IPS-NIHi11 (cell line): ENCODE measurements around the gene SYP.
A peak's percentile ranks its signal among the peaks of the same experiment; 100 is the strongest.

Experiments used
- DNase-seq: peaks from one replicate; pipeline ENCODE4 v3.0.0; 2012; ENCODE audit warnings: mixed read lengths, low spot score

The SYP gene

DNA sequence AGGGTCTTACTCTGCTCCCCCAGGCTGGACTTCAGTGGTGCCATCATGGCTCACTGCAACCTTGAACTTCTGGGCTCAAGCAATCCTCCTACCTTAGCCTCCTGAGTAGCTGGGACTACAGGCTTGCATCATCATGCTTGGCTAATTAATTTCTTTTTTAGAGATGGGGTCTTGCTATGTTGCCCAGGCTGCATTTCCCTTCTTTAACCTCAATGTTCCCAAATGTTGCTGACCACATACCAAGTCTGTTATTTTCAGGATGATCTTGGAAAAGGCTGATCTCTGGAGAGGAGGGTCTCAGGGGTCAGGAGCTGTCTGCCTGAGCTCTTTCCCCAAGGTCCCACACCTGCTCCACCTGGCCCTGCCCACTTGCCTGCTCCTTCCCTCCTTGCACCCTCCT, 20.1 kb upstream of the SYP start:
- no peak for DNase-seq

GRCh38 chrX:49214996-49215526, 15.1 kb upstream of the SYP start:
- DNase-seq, result no peak

DNA sequence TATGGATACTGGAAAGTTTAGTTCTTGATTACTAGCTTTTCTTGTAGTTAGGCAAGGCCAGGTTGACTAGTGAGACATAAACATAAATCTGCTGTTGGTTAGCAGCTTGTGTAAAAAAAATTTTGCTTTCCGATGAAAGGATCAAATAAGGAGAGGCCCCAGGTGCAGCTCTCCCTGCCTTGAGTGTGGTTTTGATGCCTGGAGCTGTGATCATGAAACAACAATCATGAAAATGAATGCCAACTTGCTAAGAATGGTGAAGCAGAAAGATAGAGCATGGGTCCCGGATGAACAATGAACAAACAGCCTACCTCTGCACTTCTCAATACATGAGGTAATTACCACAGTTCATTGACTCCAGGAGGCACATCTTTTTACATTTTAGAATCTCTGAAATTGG, 14.4 kb upstream of the SYP start:
- DNase-seq, result no peak

DNA sequence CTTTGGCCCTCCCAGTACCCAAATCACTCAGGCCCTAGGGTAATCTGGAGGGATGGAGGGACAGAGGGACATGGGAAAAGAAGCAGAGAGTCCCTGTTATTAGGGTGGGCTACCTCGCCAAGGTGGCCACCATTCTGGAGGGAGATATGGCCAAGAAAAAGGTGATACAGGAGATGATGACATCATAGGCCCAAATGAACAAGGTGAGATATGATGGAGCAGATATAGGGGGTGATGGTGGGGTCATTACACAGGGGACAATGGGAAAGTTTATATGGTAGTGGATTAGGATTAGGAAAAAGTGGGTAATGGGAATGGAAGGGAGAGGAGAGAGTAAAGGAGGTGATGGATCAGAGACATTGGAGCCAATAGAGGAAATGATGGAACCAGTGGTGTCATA, 12.9 kb upstream of the SYP start:
- DNase-seq, result no peak

- no peak for DNase-seq
Observed at GRCh38 chrX:49212209-49212608, 12.2 kb upstream of the SYP start.

DNA sequence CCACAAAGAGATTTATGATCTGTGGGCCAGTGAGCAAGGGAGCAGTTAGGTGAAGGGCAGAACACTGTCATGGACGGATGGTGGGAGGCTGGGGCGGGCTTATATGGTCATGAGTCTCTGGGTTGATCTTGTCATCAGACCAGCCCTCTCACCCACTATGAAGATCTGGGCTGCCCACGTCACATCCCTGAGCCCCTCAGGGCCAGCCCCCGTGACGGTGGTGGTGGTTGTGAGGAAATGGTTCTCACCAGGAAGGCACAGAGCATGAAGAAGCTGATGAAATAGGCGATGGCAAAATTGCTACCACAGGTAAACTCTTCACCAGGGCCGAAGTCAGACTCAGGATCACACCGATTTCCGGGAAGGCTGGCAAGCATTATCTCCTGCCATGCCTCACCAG, 11.1 kb upstream of the SYP start:
- DNase-seq, result no peak

- no peak for DNase-seq
Observed at GRCh38 chrX:49210406-49210805, 10.4 kb upstream of the SYP start.

GRCh38 chrX:49209434-49210251, 9.7 kb upstream of the SYP start:
- DNase-seq, result peak; percentile 22

GRCh38 chrX:49208399-49208798, 8.4 kb upstream of the SYP start:
- DNase-seq, result no peak

DNA sequence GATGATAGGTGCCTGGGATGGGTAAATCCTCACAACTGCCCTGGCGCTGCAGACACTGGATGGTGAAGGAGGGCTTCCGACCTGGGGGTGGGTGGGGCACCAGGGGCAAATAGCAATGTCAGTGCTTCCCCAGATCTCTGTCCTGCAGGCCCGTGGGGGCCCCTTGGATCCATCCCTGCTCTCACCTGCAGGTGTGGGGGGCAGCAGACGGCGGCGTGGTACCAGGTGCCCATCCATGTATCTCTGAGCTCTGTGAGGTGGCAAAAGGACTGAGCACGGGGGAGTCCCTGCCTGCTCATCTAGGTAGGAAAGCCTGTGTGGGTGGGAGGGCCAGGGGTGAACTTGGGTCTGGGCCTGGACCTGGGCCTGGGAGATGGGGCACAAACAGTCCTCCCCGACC, 6.5 kb upstream of the SYP start:
- DNase-seq, result no peak

- no peak for DNase-seq
Observed at GRCh38 chrX:49205443-49205842, 5.5 kb upstream of the SYP start.

GRCh38 chrX:49204709-49205108, 4.7 kb upstream of the SYP start:
- no peak for DNase-seq

DNA sequence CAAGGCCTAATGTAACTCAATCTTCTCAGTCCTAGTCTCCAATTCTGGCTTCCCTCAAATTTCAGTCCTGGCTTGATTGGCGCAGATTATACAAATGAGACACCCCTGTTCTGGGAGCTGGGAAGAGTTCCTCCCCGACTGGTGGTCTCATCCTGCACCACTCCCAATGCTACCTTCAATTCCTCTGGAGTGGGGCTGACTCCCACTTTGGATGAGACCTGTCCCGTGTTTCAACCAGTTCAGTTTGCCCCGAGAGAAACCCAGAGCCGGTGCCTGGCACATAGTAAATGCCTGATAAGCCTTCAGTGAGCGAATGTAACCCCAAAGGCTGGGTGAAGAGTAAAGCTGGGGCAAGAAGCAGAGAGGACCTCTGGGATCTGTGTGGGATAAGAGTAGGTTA, 4.0 kb upstream of the SYP start:
- no peak for DNase-seq

DNA sequence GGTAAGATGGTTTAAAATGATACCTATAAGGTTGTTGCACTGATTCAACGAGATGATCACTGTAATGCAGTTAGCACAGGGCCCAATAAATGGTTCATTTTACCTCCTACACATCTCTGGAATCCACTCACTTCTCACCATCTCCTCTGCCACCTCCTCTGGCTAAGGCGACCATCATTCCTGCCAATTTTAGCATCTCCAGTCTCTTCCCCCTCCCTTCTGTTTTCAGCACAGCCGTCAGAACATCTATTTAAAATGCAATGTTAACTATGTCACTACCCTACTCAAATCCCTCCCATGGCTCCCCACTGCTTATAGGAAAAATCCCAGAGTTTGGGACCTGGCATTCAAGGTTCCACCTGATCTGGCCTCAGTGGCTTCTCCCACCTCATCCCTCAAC, 3.5 kb upstream of the SYP start:
- no peak for DNase-seq

- no peak for DNase-seq
Observed at GRCh38 chrX:49202022-49202421, 2.0 kb upstream of the SYP start.

DNA sequence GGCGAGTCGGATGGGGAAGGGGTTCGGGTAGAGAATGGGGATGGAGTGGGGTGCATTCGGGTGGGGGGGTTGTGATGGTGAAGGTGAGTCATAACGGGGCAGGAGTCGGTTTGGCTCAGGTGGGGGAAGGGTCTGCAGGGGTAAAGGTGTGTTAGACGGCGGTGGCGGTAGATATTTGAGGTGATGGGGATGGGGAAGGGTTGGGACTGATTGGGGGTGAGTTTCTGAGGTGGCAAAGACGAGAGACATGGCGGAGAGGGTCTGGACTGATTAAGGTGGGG, 738 bp downstream of the SYP start:
- DNase-seq, result no peak

- DNase-seq, result no peak
Observed at GRCh38 chrX:49198540-49199314, 1.3 kb downstream of the SYP start.

- no peak for DNase-seq
Observed at GRCh38 chrX:49197543-49198087, 2.4 kb downstream of the SYP start.

- no peak for DNase-seq
Observed at GRCh38 chrX:49193542-49193964, 6.4 kb downstream of the SYP start.

- no peak for DNase-seq
Observed at GRCh38 chrX:49192722-49193328, 7.2 kb downstream of the SYP start.

- no peak for DNase-seq
Observed at GRCh38 chrX:49191574-49192011, 8.4 kb downstream of the SYP start.

- DNase-seq, result peak; percentile 77
Observed at GRCh38 chrX:49190821-49191573, 9.0 kb downstream of the SYP start.
